Cardiac fibroblast (primary cell): Measurements from ENCODE around the gene TANGO2.

Experiments used
- DNase-seq, 2 donors: peaks; one replicate each; pipeline versions ENCODE4 v3.0.0 to v3.0.0-alpha.2; 2010; ENCODE audit warnings: low read depth in 2 of 2
- H3K4me3 ChIP-seq, 2 donors: replicated peaks in 1 of 2; 1 replicate in 1 of 2; 2 replicates in 1 of 2; pipeline ENCODE4 v1.5.1; 2011; ENCODE audit warnings: low read depth in 2 of 2, low read length in 2 of 2, mild to moderate bottlenecking in 2 of 2, moderate library complexity in 1 of 2
- TF ChIP-seq, protein P1 (sequence below): IDR thresholded peaks from one replicate; pipeline ENCODE4 v1.5.1; 2011; ENCODE audit warnings: low read depth, mild to moderate bottlenecking, low read length, inconsistent platforms

The TANGO2 gene

DNA sequence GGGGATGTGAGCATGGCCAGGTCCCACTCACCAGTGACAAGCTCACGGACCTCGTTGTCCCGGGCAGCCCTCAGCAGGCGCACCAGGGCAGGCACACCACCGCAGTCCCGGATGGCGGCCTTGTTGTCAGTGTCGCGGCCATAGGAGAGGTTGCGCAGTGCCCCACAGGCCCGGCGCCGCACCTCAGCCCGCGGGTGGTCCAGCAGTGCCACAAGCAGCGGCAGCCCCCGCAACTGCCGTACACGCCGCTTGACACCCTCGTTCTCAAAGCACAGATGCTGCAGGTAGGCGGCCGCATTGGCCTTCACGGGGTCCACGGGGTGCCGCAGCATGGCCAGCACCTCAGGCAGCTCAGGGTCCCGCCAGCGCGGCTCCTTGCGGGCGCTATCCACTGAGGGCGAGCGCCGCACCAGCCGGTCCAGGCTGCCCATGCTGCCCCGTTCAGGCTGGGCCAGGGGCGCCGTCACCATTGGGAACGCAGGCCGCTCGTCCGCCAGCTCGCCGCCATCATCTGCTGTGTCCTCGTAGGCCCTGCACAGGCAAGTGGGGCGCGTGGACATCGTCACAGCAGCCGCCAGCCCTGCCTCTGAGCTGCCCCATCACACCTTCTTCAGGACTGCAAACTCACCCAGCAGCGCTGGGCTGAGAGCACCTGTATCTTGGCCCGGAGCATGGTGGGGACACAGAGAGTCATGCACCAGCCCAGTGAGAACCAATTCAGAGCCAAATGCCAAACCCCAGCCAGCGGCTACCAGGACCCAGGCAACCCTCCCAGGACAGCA lies 41.0 kb upstream of the TANGO2 start:
- no peak for DNase-seq
- TF ChIP-seq, protein P1, sequence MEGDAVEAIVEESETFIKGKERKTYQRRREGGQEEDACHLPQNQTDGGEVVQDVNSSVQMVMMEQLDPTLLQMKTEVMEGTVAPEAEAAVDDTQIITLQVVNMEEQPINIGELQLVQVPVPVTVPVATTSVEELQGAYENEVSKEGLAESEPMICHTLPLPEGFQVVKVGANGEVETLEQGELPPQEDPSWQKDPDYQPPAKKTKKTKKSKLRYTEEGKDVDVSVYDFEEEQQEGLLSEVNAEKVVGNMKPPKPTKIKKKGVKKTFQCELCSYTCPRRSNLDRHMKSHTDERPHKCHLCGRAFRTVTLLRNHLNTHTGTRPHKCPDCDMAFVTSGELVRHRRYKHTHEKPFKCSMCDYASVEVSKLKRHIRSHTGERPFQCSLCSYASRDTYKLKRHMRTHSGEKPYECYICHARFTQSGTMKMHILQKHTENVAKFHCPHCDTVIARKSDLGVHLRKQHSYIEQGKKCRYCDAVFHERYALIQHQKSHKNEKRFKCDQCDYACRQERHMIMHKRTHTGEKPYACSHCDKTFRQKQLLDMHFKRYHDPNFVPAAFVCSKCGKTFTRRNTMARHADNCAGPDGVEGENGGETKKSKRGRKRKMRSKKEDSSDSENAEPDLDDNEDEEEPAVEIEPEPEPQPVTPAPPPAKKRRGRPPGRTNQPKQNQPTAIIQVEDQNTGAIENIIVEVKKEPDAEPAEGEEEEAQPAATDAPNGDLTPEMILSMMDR = no peak
- no peak overlapping the region for H3K4me3 ChIP-seq

DNA sequence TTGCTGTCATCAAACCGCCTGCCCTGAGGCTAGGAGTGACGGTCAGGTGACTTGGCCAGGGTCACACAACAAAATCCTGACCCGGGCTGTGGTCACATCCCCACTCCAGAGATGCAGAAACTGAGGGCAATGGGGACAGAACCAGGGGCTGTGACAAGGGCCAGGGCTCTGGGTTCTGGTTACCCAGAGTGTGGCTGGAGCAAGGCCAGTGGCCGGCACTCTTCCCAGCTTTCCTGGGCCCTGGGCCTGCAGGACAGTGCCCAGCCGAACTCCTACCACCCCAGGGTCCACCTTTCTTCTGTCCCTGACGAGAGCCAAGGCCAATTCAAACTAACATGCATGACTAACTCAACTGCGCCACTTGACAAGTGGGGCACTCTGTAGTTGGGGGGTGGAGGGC lies 40.1 kb upstream of the TANGO2 start:
- H3K4me3 ChIP-seq = no peak overlapping the region
- TF ChIP-seq, protein P1 = no peak
- no peak for DNase-seq

DNA sequence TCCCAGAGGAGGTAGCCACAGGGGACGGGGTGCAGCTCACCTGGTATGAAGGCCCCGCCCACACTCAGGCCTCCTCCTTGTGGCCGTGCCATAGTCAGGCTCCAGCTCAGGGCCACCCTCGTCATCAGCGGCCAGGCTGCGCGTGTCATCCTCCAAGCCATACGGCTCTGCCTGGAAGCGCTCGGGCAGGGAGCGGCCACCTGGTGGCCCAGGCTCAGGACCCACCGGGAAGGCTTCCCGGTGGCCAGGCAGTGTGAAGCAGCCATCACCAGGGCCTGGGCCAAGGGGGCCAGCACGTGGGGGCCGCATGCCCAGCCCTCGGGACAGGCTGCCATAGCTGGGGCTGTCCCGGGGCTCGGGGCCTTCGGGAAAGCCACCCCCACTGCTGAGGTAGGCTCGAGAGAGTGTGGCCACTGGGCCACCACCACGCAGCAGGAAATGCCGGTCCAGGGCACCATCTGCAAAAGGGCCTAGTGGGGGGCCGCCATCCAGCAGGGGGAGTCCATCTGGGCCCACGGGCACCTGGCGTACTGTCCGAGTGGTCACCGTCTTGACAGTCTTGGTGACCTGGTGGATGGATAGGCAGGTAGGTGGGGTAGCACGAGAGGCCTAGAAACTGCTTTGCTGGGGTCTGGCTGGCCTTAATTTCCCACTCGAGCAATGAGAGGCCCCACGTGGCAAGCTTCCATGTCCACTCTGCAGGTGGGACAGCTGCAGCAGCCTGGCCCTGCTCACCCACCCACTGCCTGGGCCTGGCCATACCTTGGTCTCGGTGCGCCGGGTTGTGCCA lies 39.5 kb upstream of the TANGO2 start:
- no peak overlapping the region for H3K4me3 ChIP-seq

DNA sequence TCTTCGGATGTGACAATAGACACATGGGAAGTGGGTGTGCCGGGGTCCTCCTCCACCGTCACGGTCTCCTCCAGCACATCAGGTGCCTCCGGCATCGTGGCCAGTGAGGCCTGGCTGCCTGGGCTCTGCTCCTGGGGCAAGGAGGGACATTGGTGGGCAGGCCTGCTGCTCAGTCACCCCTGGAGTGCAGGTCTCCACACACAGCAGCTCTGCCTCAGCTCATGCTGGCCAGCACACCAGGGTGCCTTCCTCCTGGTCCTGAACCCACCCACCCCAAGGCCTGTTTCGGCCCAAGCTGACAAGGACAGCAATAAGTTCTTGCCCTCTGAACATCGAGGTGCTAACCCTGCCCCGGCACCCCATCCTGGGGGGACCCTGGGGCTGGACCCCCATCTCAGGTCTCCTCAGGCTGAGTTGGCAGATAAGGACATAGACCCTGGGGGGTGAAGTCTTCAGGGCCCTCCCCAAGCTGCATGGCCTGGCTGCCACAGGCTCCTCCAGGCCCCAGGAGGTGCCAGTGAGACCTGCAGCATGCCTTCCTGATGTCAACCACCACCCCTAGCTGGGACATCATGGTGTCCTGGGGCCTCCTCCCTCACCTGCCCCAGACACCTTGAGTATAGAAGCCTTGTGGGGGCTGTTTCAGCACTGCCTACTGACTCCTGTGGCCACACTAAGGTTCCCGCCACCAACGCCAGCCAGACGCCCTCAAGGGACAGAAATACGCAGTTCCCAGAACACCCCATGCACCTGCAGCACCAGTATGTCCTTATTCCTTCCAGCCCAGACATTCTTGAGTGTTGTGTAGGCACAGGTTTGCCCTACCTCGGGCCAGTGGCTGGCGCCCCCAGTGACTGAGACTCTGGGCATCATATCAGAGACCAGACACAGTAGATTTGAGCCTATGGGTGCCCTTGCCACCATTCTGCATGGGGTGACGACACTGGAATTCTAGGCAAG lies 38.7 kb upstream of the TANGO2 start:
- no peak for DNase-seq
- TF ChIP-seq, protein P1 = no peak
- H3K4me3 ChIP-seq = no peak overlapping the region

More for the DNA sequence above, 39.5 kb upstream of the TANGO2 start:
- DNase-seq = no peak
- TF ChIP-seq, protein P1 = no peak

DNA sequence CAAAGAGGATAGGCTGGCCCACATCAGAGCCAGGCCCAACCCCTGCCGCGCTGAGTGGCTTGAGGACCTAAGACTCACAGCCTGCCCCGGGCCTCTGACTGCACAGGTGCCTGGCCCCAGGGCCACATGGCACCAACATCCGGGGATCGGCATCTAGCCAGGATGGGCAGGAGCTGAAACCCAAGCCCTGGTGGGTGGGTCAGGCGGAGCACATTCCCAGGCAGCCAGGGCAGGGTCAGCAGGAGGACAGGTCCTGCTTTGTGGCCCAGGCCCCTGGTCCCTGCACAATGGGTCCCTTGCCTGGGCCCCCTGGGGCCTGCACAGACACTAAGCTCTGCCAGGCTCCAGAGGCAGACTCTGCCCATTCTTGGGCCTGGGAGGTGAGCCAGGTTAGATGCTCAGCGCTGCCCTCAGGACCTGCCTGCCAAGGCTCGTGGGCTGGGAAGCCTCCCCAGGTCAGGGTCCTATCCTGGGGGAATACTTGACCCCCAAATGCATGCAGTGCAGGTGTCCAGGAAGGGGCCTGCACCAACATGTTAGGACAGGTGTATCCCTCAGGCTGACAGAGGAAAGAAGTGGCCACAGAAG lies 37.8 kb upstream of the TANGO2 start:
- no peak overlapping the region for H3K4me3 ChIP-seq
- DNase-seq = no peak
- TF ChIP-seq, protein P1 = no peak

GRCh38 chr22:19983741-19984140 lies 37.2 kb upstream of the TANGO2 start:
- TF ChIP-seq, protein P1 = no peak
- no peak for DNase-seq
- H3K4me3 ChIP-seq = no peak overlapping the region
